Measurements from ENCODE around the gene LRRC3C. TPM values are rescaled to one million over a fixed set of nuclear protein-coding genes. Genes with fewer than 3 reads are reported as not detected.
"Not testable (repeated sequence)": the region's sequence is repeated elsewhere in the genome, so short reads cannot be mapped to it uniquely, and the experiment has no call there.

LRRC3C gene, protein sequence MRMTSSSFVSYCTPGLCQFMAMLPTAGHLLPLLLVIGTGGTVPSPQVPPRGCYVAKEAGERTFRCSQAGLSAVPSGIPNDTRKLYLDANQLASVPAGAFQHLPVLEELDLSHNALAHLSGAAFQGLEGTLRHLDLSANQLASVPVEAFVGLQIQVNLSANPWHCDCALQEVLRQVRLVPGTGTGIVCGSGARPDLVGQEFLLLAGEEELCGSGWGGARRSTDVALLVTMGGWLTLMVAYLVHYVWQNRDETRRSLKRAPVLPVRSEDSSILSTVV
- total RNA-seq (under 1 TPM in 1 of 7 donors, not detected in 6; 0.27 TPM), polyA plus RNA-seq (under 1 TPM in 1 of 2 donors, not detected in 1; 0.12 TPM)
- long read RNA-seq, donor 1 = 0 reads
- long read RNA-seq, donor 2 = 0 reads
- long read RNA-seq, donor 3 = 0 reads

DNA sequence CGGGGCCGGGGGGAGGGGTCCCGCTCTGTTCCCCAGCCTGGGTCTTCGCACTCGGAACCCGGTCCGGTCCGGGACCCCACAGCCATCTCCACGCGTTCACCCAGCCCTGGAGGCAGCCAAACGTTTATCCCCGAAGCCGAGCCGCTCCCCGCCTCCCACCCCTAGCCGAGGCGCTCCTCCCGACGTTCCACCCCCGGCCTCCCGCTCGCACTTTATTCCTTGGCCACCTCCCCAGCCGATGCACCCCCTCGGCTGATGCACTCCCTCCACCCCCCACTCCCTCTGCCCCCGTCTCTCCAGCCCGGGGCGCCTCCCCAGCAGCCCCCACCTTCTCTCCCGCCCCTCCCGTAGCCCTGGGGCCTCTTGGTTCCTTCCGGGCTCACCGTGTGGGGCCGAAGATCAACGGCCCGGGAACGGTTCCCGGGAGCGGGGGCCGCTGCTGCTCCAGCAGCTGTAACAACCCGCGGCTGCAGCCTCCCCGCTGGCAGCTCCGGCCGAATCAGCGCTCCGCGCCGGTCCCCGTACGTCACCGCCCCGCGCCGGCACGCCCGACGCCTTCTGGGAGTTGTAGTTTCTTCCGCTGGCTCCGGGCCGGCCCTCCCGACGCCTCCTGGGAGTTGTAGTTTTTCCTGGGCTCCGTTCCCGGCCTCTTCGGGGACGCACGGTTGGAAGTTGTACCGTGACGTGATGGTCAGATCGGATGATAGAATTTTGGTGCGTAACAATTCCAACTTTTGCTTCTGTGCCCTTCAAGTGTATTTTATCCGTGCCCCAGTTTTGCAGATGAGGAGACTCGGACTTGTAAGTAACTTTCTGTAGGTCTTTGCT lies at the start of gene LRRC3C, which contains the start of gene ORMDL3:
Gene LRRC3C, plus strand, starts transcription at position 632 of the 828 bp plus-strand sequence. CDS start 13,792 bp downstream, outside the sequence.
Gene ORMDL3, minus strand, starts transcription at position 501 of the 828 bp plus-strand sequence. CDS start 3,398 bp downstream, outside the sequence.
- intact Hi-C loops (cut with DNase I) = loop anchor here in 1 of 4 donors (2.0 kb wide), 1 partner anchor 25 kb away; no protein-coding TSS in a partner anchor
- Histone ChIP-seq H3K4me1 (ENCODE audit: insufficient read depth) (peaks cover 6% of the 10 kb centered on the region), H3K27me3 (no peaks in the 10 kb centered on the region), H3K9me3 (no peaks in the 10 kb centered on the region), H3K36me3 (no peaks in the 10 kb centered on the region), H3K4me3 (peak within 1 kb of the TSS; percentile 96), H3K27ac (peak within 1 kb of the TSS; percentile 79 to 89)
- DNase-seq = peak; percentile 95 to 98 (median 96)
- TF ChIP-seq, protein P1, sequence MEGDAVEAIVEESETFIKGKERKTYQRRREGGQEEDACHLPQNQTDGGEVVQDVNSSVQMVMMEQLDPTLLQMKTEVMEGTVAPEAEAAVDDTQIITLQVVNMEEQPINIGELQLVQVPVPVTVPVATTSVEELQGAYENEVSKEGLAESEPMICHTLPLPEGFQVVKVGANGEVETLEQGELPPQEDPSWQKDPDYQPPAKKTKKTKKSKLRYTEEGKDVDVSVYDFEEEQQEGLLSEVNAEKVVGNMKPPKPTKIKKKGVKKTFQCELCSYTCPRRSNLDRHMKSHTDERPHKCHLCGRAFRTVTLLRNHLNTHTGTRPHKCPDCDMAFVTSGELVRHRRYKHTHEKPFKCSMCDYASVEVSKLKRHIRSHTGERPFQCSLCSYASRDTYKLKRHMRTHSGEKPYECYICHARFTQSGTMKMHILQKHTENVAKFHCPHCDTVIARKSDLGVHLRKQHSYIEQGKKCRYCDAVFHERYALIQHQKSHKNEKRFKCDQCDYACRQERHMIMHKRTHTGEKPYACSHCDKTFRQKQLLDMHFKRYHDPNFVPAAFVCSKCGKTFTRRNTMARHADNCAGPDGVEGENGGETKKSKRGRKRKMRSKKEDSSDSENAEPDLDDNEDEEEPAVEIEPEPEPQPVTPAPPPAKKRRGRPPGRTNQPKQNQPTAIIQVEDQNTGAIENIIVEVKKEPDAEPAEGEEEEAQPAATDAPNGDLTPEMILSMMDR (IDR thresholded peaks at IDR 0.05) = no peak
- TF ChIP-seq EP300 (IDR thresholded peaks at IDR 0.05) (no peak), POLR2A (IDR thresholded peaks at IDR 0.05) (no peak)
- 0 to 1% (median 1%) methylated on average over 65 to 72 of the region's 72 CpGs for WGBS, 3 donors

DNA sequence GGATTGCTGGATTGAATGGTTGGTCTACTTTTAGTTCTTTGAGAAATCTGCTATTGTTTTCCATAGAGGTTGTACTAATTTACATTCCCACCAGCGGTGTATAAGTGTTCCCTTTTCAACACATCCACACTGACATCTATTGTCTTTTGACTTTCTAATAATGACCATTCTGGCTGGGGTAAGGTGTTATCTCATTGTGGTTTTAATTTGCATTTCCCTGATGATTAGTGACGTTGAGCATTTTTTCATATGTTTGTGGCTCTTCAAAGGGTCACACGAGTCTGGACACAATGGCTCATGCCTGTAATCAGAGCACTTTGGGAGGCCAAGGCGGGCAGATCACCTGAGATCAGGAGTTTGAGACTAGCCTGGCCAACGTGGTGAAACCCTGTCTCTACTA lies 41.4 kb upstream of the LRRC3C start:
- H3K27ac ChIP-seq; H3K9me3 ChIP-seq; H3K4me3 ChIP-seq; H3K4me1 ChIP-seq (ENCODE audit: insufficient read depth); intact Hi-C loops (cut with DNase I); H3K27me3 ChIP-seq; DNase-seq; H3K36me3 ChIP-seq: not testable (repeated sequence)
- 62 to 68% (median 66%) methylated on average over 5 of the region's 5 CpGs for WGBS, 3 donors

DNA sequence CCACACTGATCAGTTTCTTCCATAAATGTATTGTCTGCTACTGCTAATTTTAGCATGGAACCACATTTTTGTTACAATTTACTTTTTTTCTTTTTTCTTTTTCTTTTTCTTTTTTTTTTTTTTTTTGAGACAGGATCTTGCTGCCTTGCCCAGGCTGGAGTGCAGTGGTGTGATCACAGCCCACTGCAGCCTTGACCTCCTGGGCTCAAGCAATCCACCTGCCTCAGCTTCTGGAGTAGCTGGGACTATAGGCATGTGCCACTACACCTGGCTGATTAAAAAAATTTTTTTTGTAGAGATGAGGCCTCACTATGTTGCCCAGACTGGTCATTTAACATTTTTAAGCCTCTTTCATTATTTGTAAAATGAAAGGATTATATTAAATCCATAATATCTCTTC lies 40.5 kb upstream of the LRRC3C start:
- no peaks in the 10 kb centered on the region for H3K27me3 ChIP-seq
- intact Hi-C loops (cut with DNase I) = no loop called here
- H3K27ac ChIP-seq = no peak overlapping the region
- no peak overlapping the region for H3K4me3 ChIP-seq
- no peaks in the 10 kb centered on the region for H3K9me3 ChIP-seq
- no peak for DNase-seq
- TF ChIP-seq, protein P1 (IDR thresholded peaks at IDR 0.05) = no peak
- TF ChIP-seq EP300 (IDR thresholded peaks at IDR 0.05) = no peak
- no peak for TF ChIP-seq POLR2A (IDR thresholded peaks at IDR 0.05)
- H3K36me3 ChIP-seq = no peaks in the 10 kb centered on the region
- no peaks in the 10 kb centered on the region for H3K4me1 ChIP-seq (ENCODE audit: insufficient read depth)

DNA sequence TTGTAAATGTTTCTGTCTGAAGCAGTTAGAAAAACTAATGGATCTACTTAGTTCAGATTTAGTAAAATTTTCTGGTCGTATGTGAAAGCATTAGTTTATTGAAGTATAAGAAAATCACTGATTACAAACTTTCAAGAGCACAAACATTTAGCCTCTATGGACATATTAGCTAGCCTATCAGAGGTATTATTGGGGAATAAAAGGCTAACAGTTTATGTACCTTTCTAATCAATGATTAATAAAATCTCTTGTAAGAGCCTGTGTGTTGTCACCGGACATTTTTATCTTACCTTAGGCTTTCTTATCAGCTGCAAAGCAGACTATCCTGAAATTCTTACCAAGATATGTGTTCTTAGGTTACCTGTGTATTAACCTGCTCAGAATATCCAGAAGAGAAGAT lies 38.3 kb upstream of the LRRC3C start:
- Histone ChIP-seq H3K9me3 (no peaks in the 10 kb centered on the region), H3K36me3 (no peaks in the 10 kb centered on the region), H3K4me1 (ENCODE audit: insufficient read depth) (no peaks in the 10 kb centered on the region), H3K27ac (no peak overlapping the region), H3K4me3 (no peak overlapping the region), H3K27me3 (no peaks in the 10 kb centered on the region)
- 17 to 33% (median 28%) methylated on average over 2 of the region's 2 CpGs for WGBS, 3 donors
- intact Hi-C loops (cut with DNase I) = no loop called here
- no peak for TF ChIP-seq EP300 (IDR thresholded peaks at IDR 0.05)
- TF ChIP-seq POLR2A (IDR thresholded peaks at IDR 0.05) = no peak
- TF ChIP-seq, protein P1 (IDR thresholded peaks at IDR 0.05) = no peak
- no peak for DNase-seq
